ENCODE results near the gene TENM3. TPM values are rescaled to one million over a fixed set of nuclear protein-coding genes. Genes with fewer than 3 reads are reported as not detected.

Gene TENM3
- total RNA-seq, 4 donors from 2014 or later, result 29.8 to 58.5 (median 35.9) TPM

DNA sequence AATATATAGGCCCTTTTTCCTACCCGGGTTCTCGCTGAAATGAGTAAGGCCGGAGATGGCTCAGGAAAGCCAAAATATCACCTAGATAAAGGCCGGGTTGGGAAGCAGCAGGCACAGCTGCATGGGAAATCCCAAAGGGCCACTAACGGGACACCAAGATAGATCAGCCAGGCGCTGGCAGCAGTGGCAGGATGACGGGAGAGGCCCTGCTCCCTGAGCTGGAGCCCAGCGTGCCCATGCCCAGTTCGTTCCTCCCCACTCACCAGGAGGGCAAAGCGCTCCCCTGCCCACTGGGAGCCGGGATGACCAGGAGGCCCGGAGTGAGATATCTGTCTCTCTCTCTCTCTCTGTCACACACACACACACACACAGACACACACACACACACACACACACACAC, 564.1 kb downstream of the TENM3 start:
- TF ChIP-seq, protein P1, sequence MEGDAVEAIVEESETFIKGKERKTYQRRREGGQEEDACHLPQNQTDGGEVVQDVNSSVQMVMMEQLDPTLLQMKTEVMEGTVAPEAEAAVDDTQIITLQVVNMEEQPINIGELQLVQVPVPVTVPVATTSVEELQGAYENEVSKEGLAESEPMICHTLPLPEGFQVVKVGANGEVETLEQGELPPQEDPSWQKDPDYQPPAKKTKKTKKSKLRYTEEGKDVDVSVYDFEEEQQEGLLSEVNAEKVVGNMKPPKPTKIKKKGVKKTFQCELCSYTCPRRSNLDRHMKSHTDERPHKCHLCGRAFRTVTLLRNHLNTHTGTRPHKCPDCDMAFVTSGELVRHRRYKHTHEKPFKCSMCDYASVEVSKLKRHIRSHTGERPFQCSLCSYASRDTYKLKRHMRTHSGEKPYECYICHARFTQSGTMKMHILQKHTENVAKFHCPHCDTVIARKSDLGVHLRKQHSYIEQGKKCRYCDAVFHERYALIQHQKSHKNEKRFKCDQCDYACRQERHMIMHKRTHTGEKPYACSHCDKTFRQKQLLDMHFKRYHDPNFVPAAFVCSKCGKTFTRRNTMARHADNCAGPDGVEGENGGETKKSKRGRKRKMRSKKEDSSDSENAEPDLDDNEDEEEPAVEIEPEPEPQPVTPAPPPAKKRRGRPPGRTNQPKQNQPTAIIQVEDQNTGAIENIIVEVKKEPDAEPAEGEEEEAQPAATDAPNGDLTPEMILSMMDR (IDR thresholded peaks at IDR 0.05; ENCODE audit: low read depth), result no peak

DNA sequence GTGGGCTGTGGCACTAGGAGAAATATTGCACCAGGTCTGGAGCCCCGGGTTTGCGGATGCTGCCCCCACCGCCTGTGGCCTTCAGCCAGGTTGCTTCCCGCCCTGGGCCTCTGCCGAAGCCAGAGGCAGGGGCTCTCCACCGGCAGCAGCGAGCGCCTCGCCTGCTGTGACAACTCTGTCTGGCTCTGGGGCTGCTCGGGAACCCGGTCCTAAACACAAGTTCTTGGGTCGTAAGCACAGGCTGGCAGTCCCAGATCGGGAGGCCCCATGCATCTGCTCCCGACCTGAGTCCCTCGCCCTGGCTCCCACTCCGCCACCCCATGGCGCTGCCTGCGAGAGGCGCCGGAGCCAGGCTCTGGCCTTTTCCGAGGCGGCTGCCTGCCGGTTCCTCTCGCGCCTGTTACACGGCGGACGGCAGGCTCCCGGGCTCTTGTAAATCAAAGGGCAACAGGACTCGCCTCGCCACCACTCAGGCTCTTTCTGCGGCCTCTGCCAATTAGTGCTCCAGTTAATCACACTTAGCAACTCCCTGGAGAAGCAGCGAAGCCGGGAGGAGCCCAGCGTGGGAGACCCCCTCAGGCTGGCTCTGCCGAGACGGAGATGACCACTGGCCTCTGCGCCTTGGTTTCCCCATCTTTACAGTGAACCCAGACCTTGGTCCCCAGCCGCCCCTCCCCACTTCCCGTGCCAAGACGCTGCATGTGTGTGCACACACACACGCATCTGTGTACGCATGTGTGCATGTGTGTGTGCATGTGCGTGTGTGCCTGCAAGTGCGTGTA, 564.8 kb downstream of the TENM3 start:
- TF ChIP-seq, protein P1 (IDR thresholded peaks at IDR 0.05; ENCODE audit: low read depth), result no peak

DNA sequence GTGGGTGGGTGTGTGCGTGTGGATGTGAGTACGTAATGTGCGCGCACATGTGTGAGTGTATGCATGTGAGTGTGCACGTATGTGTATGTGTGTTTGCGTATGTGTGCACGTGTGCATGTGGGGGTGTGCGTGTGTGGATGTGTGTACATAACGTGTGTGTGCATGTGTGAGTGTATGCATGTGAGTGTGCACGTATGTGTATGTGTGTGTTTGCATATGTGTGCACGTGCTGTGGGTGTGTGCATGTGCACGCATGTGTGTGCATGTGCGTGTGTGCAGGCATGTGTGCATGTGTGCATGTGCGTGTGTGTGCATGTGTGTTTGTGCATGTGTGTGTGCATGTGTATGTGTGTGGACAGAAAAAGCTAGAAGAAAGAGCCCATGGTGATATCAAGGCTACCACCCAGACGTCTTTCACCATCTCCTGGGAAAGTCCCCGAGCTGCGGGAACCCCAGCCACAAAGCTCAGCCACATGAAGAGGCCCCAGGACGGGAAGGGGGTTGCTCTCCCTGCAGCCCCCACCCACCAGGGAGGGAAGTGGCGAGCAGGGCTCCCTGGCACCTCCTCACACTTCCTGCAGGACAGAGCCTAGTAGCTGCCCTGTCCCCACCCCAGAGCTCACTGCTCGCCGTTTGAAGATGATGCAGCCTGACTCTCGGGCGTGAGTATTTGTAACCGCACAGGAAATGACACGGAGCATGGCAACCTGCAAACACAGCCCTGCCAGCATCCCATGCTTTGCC, 565.6 kb downstream of the TENM3 start:
- TF ChIP-seq, protein P1 (IDR thresholded peaks at IDR 0.05; ENCODE audit: low read depth), result no peak

DNA sequence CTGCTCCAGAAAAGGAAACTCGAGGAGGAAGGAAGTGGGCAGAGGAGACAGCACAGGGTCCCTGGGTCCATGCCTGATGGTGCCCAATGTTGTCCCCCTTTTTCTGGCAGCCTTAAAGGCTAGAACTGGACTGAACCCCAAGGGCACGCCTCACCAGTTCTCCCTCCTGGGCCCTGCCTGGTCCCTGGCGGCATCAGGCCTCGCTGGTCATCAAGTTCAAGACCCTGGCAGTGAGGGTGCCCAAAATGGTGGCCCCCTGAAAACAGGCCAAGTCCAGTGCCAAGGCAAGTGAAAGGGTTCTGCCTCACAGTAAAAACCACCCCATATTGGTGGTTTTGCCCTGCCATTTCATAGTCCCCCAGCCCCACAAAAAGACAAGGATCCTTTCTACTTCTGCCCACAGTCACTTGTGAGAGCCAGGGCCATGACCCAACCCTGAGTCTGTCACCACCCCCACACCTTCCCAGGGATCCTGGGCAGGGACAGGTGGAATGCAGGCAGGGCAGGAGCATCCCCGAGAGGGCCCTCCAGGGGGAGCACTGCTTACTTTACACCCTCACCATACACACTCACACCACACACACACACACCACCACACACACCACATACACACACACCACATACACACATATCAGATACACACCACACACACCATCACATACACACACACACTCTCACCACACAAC, 566.4 kb downstream of the TENM3 start:
- TF ChIP-seq, protein P1 (IDR thresholded peaks at IDR 0.05; ENCODE audit: low read depth), result no peak

- TF ChIP-seq, protein P1 (IDR thresholded peaks at IDR 0.05; ENCODE audit: low read depth), result no peak
Observed at GRCh38 chr4:182810103-182810615, 567.0 kb downstream of the TENM3 start.

GRCh38 chr4:182812916-182813315, 569.7 kb downstream of the TENM3 start:
- TF ChIP-seq, protein P1 (IDR thresholded peaks at IDR 0.05; ENCODE audit: low read depth), result no peak
